HG03439 (cell line): ENCODE data around the gene PRPSAP2.
"Not testable (repeated sequence)": the region's sequence is repeated elsewhere in the genome, so short reads cannot be mapped to it uniquely, and the experiment has no call there.

Source experiments
- ATAC-seq: cut with Tn5 transposase; IDR thresholded peaks from one replicate; pipeline ENCODE4 v1.9.1; 2021; ENCODE audit warnings: mild to moderate bottlenecking, moderate library complexity; ENCODE audit not compliant: unreplicated experiment

The PRPSAP2 gene

GRCh38 chr17:18857864-18858566 lies at the start of gene PRPSAP2:
Gene PRPSAP2, plus strand, starts transcription at chr17:18858131. Its CDS starts 7,703 bp downstream, at chr17:18865834.
- ATAC-seq = peak; percentile 58

GRCh38 chr17:18815924-18816323 lies 42.0 kb upstream of the PRPSAP2 start:
- not testable (repeated sequence) for ATAC-seq

- ATAC-seq = not testable (repeated sequence)
Measured at GRCh38 chr17:18816489-18817371, 41.2 kb upstream of the PRPSAP2 start.

- not testable (repeated sequence) for ATAC-seq
Measured at GRCh38 chr17:18821430-18821829, 36.5 kb upstream of the PRPSAP2 start.

GRCh38 chr17:18827613-18828012 lies 30.3 kb upstream of the PRPSAP2 start:
- not testable (repeated sequence) for ATAC-seq

- ATAC-seq = no peak
Measured at GRCh38 chr17:18848501-18848900, 9.4 kb upstream of the PRPSAP2 start.

GRCh38 chr17:18850679-18851078 lies 7.3 kb upstream of the PRPSAP2 start:
- no peak for ATAC-seq

GRCh38 chr17:18851201-18851600 lies 6.7 kb upstream of the PRPSAP2 start:
- no peak for ATAC-seq

- ATAC-seq = no peak
Measured at GRCh38 chr17:18854956-18855355, 3.0 kb upstream of the PRPSAP2 start.

- peak; percentile 70 for ATAC-seq
Measured at GRCh38 chr17:18855831-18856569, 1.9 kb upstream of the PRPSAP2 start.

- ATAC-seq = no peak
Measured at GRCh38 chr17:18856570-18856915, 1.4 kb upstream of the PRPSAP2 start.

GRCh38 chr17:18858567-18859245 lies 775 bp downstream of the PRPSAP2 start:
- no peak for ATAC-seq

GRCh38 chr17:18859256-18859655 lies 1.3 kb downstream of the PRPSAP2 start:
- no peak for ATAC-seq

GRCh38 chr17:18860161-18860972 lies 2.4 kb downstream of the PRPSAP2 start:
- peak; percentile 27 for ATAC-seq

GRCh38 chr17:18862011-18862410 lies 4.1 kb downstream of the PRPSAP2 start:
- no peak for ATAC-seq

GRCh38 chr17:18864996-18865395 lies 7.1 kb downstream of the PRPSAP2 start:
- ATAC-seq = not testable (repeated sequence)

- no peak for ATAC-seq
Measured at GRCh38 chr17:18866866-18867813, 9.2 kb downstream of the PRPSAP2 start.

- ATAC-seq = no peak
Measured at GRCh38 chr17:18877104-18877645, 19.2 kb downstream of the PRPSAP2 start.
